ENCODE measurements around the gene SGO2.

The SGO2 gene

DNA sequence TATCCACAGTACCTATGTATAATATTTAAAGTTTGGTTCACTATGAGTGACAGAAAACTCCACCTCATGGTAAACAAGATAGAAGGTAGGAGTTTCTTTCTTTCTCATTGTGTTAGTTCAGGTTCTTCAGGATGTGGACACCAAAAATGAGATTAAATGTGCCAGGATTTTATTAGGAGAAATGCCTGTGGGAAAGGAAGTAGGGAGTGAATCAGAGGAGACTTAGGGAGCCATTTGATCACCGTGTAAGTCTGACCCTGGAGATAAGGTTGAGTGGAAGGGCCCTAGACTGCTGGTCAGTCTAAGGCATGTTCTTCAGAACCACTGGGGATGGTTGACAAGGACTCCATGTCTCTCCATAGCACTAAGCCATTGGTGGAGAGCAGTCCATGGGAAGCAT lies 67.9 kb downstream of the SGO2 start:
- DNase-seq (ENCODE audit: low read depth): no peak
- H3K4me3 ChIP-seq (ENCODE audit: control insufficient read depth, low read depth, low read length): no peak overlapping the region
- TF ChIP-seq, protein P1, sequence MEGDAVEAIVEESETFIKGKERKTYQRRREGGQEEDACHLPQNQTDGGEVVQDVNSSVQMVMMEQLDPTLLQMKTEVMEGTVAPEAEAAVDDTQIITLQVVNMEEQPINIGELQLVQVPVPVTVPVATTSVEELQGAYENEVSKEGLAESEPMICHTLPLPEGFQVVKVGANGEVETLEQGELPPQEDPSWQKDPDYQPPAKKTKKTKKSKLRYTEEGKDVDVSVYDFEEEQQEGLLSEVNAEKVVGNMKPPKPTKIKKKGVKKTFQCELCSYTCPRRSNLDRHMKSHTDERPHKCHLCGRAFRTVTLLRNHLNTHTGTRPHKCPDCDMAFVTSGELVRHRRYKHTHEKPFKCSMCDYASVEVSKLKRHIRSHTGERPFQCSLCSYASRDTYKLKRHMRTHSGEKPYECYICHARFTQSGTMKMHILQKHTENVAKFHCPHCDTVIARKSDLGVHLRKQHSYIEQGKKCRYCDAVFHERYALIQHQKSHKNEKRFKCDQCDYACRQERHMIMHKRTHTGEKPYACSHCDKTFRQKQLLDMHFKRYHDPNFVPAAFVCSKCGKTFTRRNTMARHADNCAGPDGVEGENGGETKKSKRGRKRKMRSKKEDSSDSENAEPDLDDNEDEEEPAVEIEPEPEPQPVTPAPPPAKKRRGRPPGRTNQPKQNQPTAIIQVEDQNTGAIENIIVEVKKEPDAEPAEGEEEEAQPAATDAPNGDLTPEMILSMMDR (conservative IDR thresholded peaks at IDR 0.05; ENCODE audit: control insufficient read depth, insufficient read depth, low read depth, low read length): no peak

DNA sequence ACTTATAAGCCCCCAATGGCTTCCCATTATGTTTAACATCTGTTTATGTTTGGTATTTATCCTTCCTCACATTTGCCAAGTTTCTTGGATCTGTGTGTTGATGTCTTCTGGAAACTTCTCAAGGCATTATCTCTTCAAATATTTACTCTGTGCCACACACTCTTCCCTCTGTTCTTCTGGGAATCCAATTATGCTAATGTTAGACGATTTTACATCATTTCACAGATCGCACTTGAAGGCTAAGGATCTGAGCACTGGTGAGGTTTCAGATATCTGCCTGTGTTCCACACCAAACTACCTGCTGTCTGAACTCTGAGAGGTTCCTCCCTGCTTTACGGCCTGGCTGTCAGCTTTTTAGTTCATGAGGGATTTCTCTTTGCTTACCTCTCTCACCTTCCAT lies 69.9 kb downstream of the SGO2 start:
- TF ChIP-seq, protein P1 (conservative IDR thresholded peaks at IDR 0.05; ENCODE audit: control insufficient read depth, insufficient read depth, low read depth, low read length): no peak
- no peak for DNase-seq (ENCODE audit: low read depth)
- H3K4me3 ChIP-seq (ENCODE audit: control insufficient read depth, low read depth, low read length): no peak overlapping the region

DNA sequence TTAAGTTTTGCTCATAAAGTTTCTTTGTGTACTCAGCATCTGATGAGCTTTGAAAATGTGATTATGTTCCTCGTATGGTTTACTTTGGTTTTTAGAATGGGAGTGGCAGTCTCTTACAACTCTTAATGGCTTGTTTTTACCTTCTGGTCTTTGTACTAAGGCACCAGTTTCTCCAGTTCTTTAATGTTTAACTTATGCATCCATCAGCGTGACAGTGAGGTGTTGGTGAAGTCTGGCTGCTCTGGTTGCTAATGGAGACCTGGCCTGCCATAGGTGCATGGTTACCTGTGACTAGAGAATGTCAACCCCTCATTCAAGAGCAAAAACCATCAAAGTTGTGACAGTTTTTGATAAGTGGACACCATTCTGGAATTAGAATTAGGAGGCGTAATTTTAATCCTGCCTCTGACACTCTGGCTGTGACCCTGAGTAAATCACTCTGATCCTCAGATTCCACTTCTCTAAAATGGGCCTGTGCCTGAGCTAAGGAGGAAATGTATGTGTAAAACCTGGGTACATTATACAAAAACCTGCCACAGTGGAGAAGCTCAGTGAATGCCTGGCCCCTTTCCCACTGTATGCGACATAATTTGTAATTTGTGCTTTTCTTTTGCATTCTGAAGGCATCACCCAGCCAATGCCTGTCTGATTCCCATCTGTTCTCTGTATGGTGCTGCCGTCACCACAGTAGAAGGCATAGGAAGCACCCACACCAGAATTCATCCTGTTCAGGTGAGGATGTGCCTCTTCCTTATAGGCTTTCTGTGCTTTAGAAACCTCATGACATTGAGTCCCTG lies 71.0 kb downstream of the SGO2 start:
- TF ChIP-seq, protein P1 (conservative IDR thresholded peaks at IDR 0.05; ENCODE audit: control insufficient read depth, insufficient read depth, low read depth, low read length): no peak
- no peak overlapping the region for H3K4me3 ChIP-seq (ENCODE audit: control insufficient read depth, low read depth, low read length)
- DNase-seq (ENCODE audit: low read depth): no peak

DNA sequence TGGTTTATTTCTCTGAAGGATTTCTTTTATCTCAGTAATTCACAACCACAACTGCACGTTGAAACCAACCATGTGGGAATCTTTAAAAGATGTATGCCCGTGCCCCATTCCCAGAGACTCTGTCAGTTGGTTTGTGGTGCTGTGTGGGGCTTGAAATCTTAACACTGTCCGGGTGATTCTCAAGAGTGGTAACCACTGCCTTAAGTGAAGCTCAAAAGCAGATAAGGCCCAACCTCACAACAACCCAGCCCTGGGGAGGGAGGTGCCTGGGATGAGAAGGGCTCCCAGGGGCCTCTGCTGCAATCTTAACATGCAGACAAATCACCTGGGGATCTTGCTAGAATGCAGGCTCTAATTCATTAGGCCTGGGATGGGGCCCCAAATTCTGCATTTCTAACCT lies 73.2 kb downstream of the SGO2 start:
- TF ChIP-seq, protein P1 (conservative IDR thresholded peaks at IDR 0.05; ENCODE audit: control insufficient read depth, insufficient read depth, low read depth, low read length): no peak
- no peak for DNase-seq (ENCODE audit: low read depth)
- H3K4me3 ChIP-seq (ENCODE audit: control insufficient read depth, low read depth, low read length): no peak overlapping the region

DNA sequence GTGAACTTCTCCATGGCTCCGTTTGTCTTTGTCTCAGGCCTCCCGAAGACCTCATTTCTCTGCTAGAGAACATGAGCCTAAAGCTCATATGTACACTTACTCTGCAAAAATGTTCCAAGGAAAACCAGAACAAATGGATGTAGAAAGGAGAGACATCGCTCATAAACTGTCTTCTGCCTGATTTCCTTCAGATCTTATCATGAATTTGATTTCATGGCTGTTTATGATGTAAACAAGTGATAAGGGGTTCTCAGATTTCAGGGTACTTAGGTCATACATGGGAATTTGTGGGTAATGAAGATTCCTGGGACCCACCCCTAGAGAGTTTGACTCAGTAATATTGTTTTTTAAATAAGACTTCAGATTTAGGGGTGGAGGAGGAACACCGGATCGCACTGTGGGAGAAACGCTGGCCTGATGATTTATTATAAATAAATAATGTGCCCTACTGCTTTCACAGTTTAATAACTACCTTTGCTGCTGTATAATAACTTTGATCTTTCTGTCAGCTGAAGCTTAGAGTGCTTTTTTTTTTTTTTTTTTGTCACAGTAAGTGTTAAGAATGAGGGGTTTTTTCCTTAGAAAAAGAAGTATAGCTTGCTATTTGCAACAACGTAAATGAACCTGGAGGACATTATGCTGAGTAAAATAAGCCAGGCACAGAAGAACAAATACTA lies 74.7 kb downstream of the SGO2 start:
- no peak for DNase-seq (ENCODE audit: low read depth)
- no peak overlapping the region for H3K4me3 ChIP-seq (ENCODE audit: control insufficient read depth, low read depth, low read length)
- TF ChIP-seq, protein P1 (conservative IDR thresholded peaks at IDR 0.05; ENCODE audit: control insufficient read depth, insufficient read depth, low read depth, low read length): no peak

DNA sequence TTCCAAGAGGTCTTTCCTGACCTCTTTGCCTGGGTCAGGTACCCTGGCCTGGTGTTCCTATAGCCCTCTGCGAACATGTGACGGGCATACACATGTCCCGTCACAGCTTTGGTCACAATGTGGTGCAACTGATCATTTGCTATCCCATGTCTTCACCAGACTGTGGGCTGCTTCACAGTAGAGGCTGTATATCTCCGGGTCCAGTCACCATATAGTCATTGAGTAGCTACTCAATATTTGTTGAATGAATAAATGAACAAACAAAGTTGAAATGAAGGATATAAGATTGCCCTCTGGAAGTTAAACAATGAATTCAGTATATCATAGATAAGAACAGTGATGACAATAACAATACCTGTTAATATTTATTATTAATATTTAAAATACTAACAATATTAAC lies 76.6 kb downstream of the SGO2 start:
- TF ChIP-seq, protein P1 (conservative IDR thresholded peaks at IDR 0.05; ENCODE audit: control insufficient read depth, insufficient read depth, low read depth, low read length): no peak
- DNase-seq (ENCODE audit: low read depth): no peak

More for the DNA sequence above, 76.6 kb downstream of the SGO2 start:
- H3K4me3 ChIP-seq (ENCODE audit: control insufficient read depth, low read depth, low read length): no peak overlapping the region
